Adrenal gland (tissue), 12 donors: ENCODE measurements around the gene KPNA3. TPM values are rescaled to one million over a fixed set of nuclear protein-coding genes. Genes with fewer than 3 reads are reported as not detected.

Experiments used
- DNase-seq, 7 donors: peaks; one replicate each; pipeline ENCODE4 v3.0.0-alpha.2; 2019 to 2020
- H3K27ac ChIP-seq, 5 donors: fragments of 200-600 bp; sonication (generic) in 4 of 5; 1 replicate in 3 of 5; 2 replicates in 2 of 5; pipeline versions ENCODE4 v1.5.1 to v1.8.0; 2016 to 2020; ENCODE audit warnings: mild to moderate bottlenecking in 1 of 5
- H3K27me3 ChIP-seq: fragments of 200-600 bp; 2 replicates; pipeline ENCODE4 v1.8.0; 2021
- H3K36me3 ChIP-seq, 2 donors: fragments of 200-600 bp; replicated peaks in 1 of 2; 1 replicate in 1 of 2; 2 replicates in 1 of 2; pipeline versions ENCODE4 v1.5.1 to v1.8.0; 2018 to 2022
- H3K4me1 ChIP-seq, 2 donors: fragments of 200-600 bp; replicated peaks in 1 of 2; 1 replicate in 1 of 2; 2 replicates in 1 of 2; pipeline versions ENCODE4 v1.5.1 to v1.8.0; 2018 to 2021
- H3K4me3 ChIP-seq, 4 donors: fragments of 200-600 bp; sonication (generic) in 3 of 4; one replicate each; pipeline ENCODE4 v1.5.1; 2016 to 2018
- H3K9me3 ChIP-seq, 3 donors: fragments of 200-600 bp; sonication (generic) in 1 of 3; replicated peaks in 1 of 3; 1 replicate in 2 of 3; 2 replicates in 1 of 3; pipeline versions ENCODE4 v1.5.1 to v1.8.0; 2016 to 2021
- POLR2A ChIP-seq, 2 donors: fragments of 450-650 bp; IDR thresholded peaks; one replicate each; pipeline ENCODE4 v1.6.1; 2017; ENCODE audit warnings: antibody characterized with exemption in 2 of 2, mild to moderate bottlenecking in 2 of 2, moderate library complexity in 1 of 2
- WGBS, 4 donors: extraction: QIAGEN DNeasy Blood & Tissue Kit in 2 of 4; methylation state at CpG; one replicate each; pipeline versions ENCODE4 v1.1.5 to v1.1.7; 2013 to 2017; 5-methylcytosine and 5-hydroxymethylcytosine counted together
- intact Hi-C, 2 donors: fragments of 100-400 bp; cut with DNase I; formaldehyde crosslinking; loops; one replicate each; pipeline versions ENCODE4 v1.14.1 to v1.15.0; 2022 to 2023
- polyA plus RNA-seq, 3 donors: library from polyadenylated mRNA; stranded (reverse); fragments of 200-250 nt in 2 of 3; fragments of 350-450 nt in 1 of 3; fragmentation: Illumina TruSeq in 1 of 3; extraction: RNeasy Lipid Tissue Mini Kit (QIAGEN cat#74804) in 1 of 3; gene quantifications; one replicate each; pipeline ENCODE4 v1.2.3, GENCODE V29; 2013 to 2014
- total RNA-seq, 9 donors: library from RNA; depleted of rRNA in 4 of 9; stranded (reverse); fragments of >200 nt in 4 of 9; fragments of 120-200 nt in 1 of 9; fragmentation: NEBNext Ultra II Directional in 1 of 9; extraction: Animal tissue kit (Norgen Biotek cat#: 25700) in 1 of 9; gene quantifications; one replicate each; pipeline versions ENCODE4 v1.1.0 to v1.2.4, GENCODE V29; 2013 to 2023
- TF ChIP-seq, protein P1 (sequence below), 6 experiments: fragments of 450-650 bp in 4 of 6; fragments of 200-600 bp in 2 of 6; sonication (generic) in 1 of 6; IDR thresholded peaks; 1 replicate in 5 of 6; 2 replicates in 1 of 6; pipeline versions ENCODE4 v1.5.1 to v1.8.0; 2016 to 2021; ENCODE audit warnings: antibody characterized with exemption in 6 of 6, mild to moderate bottlenecking in 2 of 6, moderate library complexity in 1 of 6
- donor health status: healthy with polysubstance abuse.
- donor health status: Bipolar disorder and iron deficiency.
- donor health status: DM: yes; HTN: yes; CAD: no.
- donor health status: DM: no; HTN: no; CAD: no.
- donor health status: DM: no; HTN: no; CAD: no.
- donor health status: DM: yes; HTN: yes; CAD: no.

The KPNA3 gene
- total and polyA plus RNA-seq, 12 donors = 8.6 to 43.8 (median 20.5) TPM

DNA sequence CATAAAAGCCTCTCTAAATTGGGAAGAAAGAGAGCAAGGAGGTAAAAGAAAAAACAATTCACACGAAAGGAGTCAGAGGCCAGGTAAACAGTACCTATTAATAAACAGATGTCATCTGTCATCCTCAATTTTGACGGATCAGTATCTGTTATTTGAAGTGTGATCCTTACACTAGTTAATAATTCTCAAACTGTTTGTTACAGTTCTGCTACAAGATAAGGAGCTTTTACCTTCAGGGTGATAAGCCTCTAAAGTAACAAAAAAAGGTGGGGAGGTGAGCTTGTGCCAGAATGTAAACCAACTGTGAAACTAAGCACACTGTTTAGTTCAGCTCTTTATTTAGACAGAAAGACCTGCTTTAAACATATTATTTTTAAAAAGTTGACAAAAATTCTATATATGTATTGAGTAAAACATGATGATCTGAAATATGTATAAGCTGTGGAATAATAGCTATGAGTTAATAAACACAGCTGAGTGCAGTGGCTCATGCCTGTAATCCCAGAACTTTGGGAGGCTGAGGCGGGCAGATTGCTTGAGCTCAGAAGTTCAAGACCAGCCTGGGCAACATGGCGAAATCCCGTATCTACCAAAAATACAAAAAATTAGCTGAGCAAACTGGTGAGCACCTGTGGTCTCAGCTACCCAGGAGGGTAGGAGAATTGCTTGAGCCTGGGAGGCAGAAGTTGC lies 52.8 kb downstream of the KPNA3 start:
- TF ChIP-seq, protein P1, sequence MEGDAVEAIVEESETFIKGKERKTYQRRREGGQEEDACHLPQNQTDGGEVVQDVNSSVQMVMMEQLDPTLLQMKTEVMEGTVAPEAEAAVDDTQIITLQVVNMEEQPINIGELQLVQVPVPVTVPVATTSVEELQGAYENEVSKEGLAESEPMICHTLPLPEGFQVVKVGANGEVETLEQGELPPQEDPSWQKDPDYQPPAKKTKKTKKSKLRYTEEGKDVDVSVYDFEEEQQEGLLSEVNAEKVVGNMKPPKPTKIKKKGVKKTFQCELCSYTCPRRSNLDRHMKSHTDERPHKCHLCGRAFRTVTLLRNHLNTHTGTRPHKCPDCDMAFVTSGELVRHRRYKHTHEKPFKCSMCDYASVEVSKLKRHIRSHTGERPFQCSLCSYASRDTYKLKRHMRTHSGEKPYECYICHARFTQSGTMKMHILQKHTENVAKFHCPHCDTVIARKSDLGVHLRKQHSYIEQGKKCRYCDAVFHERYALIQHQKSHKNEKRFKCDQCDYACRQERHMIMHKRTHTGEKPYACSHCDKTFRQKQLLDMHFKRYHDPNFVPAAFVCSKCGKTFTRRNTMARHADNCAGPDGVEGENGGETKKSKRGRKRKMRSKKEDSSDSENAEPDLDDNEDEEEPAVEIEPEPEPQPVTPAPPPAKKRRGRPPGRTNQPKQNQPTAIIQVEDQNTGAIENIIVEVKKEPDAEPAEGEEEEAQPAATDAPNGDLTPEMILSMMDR (IDR thresholded peaks at IDR 0.05) = no peak
- TF ChIP-seq POLR2A (IDR thresholded peaks at IDR 0.05) = no peak
- Histone ChIP-seq H3K27me3 (no peaks in the 10 kb centered on the region), H3K36me3 (no peaks in the 10 kb centered on the region), H3K4me3 (no peak overlapping the region), H3K27ac (no peak overlapping the region), H3K9me3 (no peaks in the 10 kb centered on the region), H3K4me1 (no peaks in the 10 kb centered on the region)
- intact Hi-C loops = no loop called here
- WGBS, 4 donors = 90 to 97% (median 94%) methylated on average over 5 of the region's 5 CpGs
- DNase-seq = no peak

DNA sequence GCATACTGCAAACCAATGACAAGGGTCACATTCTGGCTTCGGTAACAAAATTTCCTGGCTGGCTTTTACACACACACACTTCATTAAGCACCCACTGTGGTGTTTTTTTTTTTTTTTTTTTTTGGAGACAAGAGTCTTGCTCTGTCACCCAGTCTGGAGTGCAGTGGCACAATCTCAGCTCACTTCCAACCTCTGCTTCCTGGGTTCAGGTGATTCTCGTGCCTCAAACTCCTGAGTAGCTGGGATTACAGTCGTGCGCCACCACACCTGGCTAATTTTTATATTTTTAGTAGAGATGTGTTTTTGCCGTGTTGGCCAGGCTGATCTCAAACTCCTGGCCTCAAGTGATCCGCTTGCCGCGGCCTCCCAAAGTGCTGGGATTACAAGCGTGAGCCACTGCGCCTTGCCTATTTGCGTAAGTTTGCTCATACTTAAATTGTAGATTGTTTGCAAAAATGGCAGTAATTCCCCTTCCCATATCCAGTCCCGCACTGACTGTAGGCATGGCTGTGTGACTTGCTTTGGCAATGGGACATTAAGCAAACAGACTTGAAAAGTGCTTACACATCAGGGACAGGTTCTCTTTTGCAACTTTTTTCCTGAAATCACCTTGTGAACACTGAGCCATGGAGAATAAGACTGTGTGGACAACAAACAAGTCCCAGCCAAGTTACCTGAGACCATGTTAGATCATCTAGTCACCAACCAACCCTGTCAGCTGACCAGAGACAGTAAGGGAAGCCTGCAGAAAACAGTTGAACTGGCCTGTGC lies 59.1 kb downstream of the KPNA3 start:
- Histone ChIP-seq H3K27ac (no peak overlapping the region), H3K27me3 (no peaks in the 10 kb centered on the region), H3K9me3 (no peaks in the 10 kb centered on the region), H3K4me1 (peaks cover 5 to 9% of the 10 kb centered on the region in 2 donors), H3K36me3 (no peaks in the 10 kb centered on the region), H3K4me3 (no peak overlapping the region)
- WGBS, 4 donors = 90 to 96% (median 95%) methylated on average over 12 of the region's 12 CpGs
- no peak for DNase-seq
- intact Hi-C loops = no loop called here
- no peak for TF ChIP-seq POLR2A (IDR thresholded peaks at IDR 0.05)
- TF ChIP-seq, protein P1 (IDR thresholded peaks at IDR 0.05) = no peak

DNA sequence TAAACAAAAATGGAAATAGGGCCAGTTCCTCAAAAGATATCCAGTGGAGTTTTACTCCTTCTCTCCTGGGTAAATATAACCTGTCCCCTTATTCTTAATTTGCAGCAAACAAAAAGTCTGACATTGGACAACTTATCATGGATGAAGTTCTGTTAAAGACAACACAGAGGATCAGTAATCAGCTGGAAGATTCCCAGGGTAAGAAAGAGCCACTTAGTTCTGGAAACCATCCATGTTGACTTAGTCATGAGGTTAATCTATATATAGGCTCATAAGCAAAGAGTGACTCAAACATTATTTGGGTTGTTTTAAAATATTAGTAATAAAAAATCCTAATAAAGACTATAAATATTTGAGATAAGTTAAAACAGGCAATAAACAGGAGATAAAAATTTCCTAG lies 60.7 kb downstream of the KPNA3 start:
- no peaks in the 10 kb centered on the region for H3K9me3 ChIP-seq
- H3K36me3 ChIP-seq = no peaks in the 10 kb centered on the region
- no peak for DNase-seq
- H3K27ac ChIP-seq = peak overlapping the region in 2 of 5 donors; percentile 1 to 24
- no peak overlapping the region for H3K4me3 ChIP-seq
- H3K4me1 ChIP-seq = peaks cover 5 to 9% of the 10 kb centered on the region in 2 donors
- intact Hi-C loops = no loop called here
- no peaks in the 10 kb centered on the region for H3K27me3 ChIP-seq
- TF ChIP-seq POLR2A (IDR thresholded peaks at IDR 0.05) = no peak
- TF ChIP-seq, protein P1 (IDR thresholded peaks at IDR 0.05) = no peak

DNA sequence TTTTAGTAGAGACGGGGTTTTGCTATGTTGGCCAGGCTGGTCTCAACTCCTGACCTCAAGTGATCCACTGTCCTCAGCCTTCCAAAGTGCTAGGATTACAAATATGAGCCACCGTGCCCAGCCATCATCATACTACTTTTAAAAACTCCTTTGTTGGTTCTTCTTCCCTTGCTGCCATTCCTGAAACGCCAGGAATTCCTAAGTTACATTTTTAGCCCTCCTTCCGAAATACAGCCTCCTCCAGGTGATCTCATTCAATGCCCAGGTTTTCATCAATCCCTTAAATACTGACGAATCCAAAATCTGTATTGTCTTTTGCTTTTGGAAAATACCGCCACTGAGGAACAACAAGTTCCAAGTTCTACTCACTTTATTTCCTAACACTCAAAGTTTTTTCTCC lies 75.9 kb downstream of the KPNA3 start:
- Histone ChIP-seq H3K27ac (no peak overlapping the region), H3K4me1 (peaks cover 5 to 10% of the 10 kb centered on the region in 2 donors), H3K9me3 (peaks cover 0 to 16% (median 7%) of the 10 kb centered on the region in 3 donors), H3K27me3 (no peaks in the 10 kb centered on the region), H3K36me3 (peaks cover 0 to 27% of the 10 kb centered on the region in 2 donors), H3K4me3 (no peak overlapping the region)
- no peak for TF ChIP-seq POLR2A (IDR thresholded peaks at IDR 0.05)
- TF ChIP-seq, protein P1 (IDR thresholded peaks at IDR 0.05) = no peak
- intact Hi-C loops = no loop called here
- DNase-seq = no peak
- WGBS, 4 donors = 94 to 99% (median 96%) methylated on average over 6 of the region's 6 CpGs
